GM12891 (cell line): Measurements from ENCODE around the gene BZW2.

Source experiments
- DNase-seq: peaks from one replicate; pipeline ENCODE4 v3.0.0; 2011; ENCODE audit warnings: low spot score; ENCODE audit not compliant: insufficient read length
- FAIRE-seq: peaks from 2 replicates; lab custom pipeline; 2011; peaks lifted over from hg19 to GRCh38; lab: Jason Lieb, UNC
- PAX5 ChIP-seq: IDR thresholded peaks from 2 replicates; pipeline ENCODE4 v1.6.1; 2011; ENCODE audit warnings: low read length, moderate library complexity, mild to moderate bottlenecking; ENCODE audit not compliant: insufficient read depth, severe bottlenecking
- POLR2A ChIP-seq: IDR thresholded peaks from 2 replicates; pipeline ENCODE4 v1.6.1; 2011; ENCODE audit warnings: low read depth, low read length, control low read depth
- POLR2AphosphoS5 ChIP-seq: IDR thresholded peaks from 2 replicates; pipeline ENCODE4 v1.6.1; 2011; ENCODE audit warnings: low read depth, low read length, control low read depth
- POU2F2 ChIP-seq: IDR thresholded peaks from 2 replicates; pipeline ENCODE4 v1.6.1; 2011; ENCODE audit warnings: low read depth, mild to moderate bottlenecking, control low read depth, low read length, moderate library complexity
- SPI1 ChIP-seq: IDR thresholded peaks from 2 replicates; pipeline ENCODE4 v1.6.1; 2011; ENCODE audit warnings: low read depth, low read length, control low read depth
- TAF1 ChIP-seq: IDR thresholded peaks from 2 replicates; pipeline ENCODE4 v1.6.1; 2011; ENCODE audit warnings: low read depth, low read length, control low read depth

BZW2 gene

DNA sequence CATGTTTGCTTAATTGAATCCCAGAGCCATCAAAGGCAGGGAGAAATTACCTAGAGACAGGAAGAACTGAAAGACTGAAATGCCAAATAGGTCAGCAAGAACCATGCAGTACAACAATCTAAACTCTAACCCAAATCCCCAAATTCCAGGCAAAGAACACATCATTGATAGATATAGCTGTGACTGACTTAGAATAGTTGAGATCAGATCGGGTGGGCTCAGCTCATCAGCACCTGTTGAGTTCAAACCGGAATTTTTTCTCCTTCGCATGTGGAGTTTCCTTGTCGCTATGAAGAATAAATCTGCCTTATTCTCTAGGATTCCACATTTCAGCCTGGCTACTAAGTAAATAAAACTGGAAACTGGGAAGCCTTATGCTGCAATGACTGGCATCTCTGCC is 1.8 kb upstream of the BZW2 start:
- TF ChIP-seq POU2F2, result no peak
- no peak for TF ChIP-seq TAF1
- TF ChIP-seq SPI1, result no peak
- TF ChIP-seq PAX5, result no peak
- no peak for TF ChIP-seq POLR2A
- no peak for TF ChIP-seq POLR2AphosphoS5
- DNase-seq, result no peak
- no peak for FAIRE-seq

DNA sequence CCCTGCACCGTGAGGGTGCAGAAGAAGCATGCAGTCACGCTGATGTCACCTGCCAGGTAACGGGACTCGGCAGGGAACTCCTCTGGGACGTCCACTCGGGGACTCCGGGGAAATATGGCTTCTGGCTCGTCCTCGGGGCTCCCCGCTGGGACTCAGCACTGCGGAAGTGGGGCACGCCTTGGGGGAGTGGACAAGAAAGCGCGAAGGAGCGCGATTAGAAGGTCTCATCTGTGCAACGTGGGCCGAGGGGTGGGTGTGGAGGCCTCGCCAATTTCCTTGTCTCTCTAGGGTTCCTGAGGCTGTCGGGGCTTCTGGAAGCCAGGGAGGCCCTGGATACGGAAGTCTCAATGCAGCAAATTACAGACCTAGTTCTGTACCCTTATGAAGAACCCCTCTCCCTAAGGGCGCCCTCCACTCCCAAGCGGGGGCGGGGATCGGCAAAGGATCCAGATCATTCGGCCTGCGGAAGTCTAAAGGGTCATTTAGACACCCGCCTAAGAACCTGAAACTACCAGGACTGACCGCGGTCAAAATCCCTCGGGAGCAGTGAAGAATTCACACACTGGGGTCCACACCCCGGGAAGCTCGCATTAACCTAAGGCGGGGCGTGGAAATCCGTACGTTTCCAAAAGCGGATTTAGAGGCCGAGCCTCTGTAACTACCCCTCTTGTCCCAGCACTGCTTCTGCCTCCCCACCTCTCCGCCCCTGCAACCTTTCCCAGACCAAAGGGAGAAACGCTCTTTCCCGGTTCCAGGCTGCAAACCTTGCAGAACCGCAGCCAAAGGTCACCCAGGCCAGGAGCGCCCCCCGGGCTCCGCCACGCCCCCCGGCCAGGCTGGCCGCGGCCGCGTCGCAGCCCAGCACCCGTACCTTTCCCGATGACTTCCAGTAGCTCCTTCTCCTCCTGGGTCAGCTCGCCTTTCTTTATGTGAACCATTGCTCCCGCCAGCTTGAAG is 1.1 kb upstream of the BZW2 start:
- TF ChIP-seq SPI1 (no peak), POLR2AphosphoS5 (no peak), POU2F2 (no peak), TAF1 (no peak), PAX5 (no peak), POLR2A (no peak)
- FAIRE-seq, result no peak
- DNase-seq, result no peak

- TF ChIP-seq POLR2AphosphoS5 (no peak), PAX5 (no peak), POLR2A (no peak), POU2F2 (no peak)
- FAIRE-seq, result no peak
- no peak for DNase-seq
Observed at GRCh38 chr7:16646472-16647072, 591 bp downstream of the BZW2 start.

DNA sequence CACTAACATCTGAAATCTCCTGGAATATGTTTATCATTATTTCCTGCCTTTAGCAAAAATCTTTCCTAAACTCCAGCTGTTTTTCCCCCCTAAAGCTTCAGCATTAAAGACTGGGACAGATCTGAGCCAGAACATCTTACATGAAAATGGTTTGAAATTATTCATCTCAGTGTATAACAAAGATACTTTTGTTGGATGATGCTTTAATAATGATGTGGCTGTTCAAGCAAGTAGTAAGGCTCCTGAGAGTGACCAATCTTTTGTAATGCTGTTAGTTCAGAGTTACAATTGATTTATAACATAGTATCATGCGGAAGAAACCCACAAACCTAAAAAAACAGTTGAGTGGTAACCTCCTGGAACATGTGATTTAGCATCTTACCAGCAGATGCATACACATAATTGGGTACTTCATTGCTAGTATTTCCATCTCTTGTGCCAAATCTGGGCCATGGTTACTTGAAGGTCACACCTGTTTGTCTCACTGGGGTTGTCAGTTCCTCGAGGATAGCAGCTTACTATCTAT is 1.5 kb downstream of the BZW2 start:
- FAIRE-seq (no peak), DNase-seq (no peak)
- no peak for TF ChIP-seq PAX5
- no peak for TF ChIP-seq POLR2AphosphoS5
- no peak for TF ChIP-seq POLR2A
- TF ChIP-seq TAF1, result no peak
- no peak for TF ChIP-seq POU2F2
- TF ChIP-seq SPI1, result no peak

GRCh38 chr7:16648551-16648950 is 2.6 kb downstream of the BZW2 start:
- FAIRE-seq (no peak), DNase-seq (no peak)
- TF ChIP-seq POU2F2 (no peak), PAX5 (no peak), POLR2AphosphoS5 (no peak), TAF1 (no peak), SPI1 (no peak)

DNA sequence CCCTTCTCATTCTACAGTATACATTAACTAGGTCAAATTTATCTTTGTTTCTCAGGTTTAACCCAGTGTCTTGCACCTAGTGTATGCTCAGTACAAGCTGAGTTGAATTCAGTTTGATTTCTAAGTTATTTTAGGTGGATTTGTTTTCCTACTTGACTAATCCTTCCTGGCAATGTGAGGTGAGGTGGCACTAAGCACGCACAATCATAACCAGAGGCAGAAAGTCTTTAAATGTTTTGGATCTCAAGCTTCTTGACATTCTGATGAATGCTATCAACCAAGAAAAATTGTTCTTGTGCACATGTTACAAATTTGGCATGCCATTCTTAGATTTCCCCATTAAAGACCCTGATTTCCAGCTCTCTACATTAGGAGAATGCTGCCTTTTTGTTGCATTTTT is 3.2 kb downstream of the BZW2 start:
- FAIRE-seq (no peak), DNase-seq (no peak)
- TF ChIP-seq POU2F2, result no peak
- no peak for TF ChIP-seq POLR2AphosphoS5
- no peak for TF ChIP-seq SPI1
- TF ChIP-seq TAF1, result no peak
- no peak for TF ChIP-seq PAX5
- no peak for TF ChIP-seq POLR2A

DNA sequence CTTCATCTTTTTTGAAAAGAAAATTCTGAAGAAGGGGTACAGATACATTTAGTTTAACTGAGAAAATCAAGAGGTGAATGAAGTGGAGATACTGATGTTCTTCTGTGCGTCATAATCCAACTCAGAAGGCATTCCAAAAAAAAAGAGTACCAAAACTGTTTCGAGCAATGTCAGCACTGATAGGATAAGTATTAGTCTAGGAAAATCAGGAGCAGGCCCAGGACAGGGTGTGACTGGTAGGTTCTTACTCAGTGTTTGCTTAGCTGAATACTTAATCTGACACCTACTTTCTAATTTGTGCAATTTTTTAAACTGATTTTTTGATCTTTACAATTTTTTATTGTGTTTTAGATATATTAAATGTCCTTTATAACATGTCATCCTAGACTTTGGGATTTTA is 4.3 kb downstream of the BZW2 start:
- no peak for FAIRE-seq
- no peak for TF ChIP-seq POLR2AphosphoS5
- TF ChIP-seq SPI1, result no peak
- TF ChIP-seq POU2F2, result no peak
- TF ChIP-seq POLR2A, result no peak
- no peak for TF ChIP-seq PAX5
- TF ChIP-seq TAF1, result no peak
- no peak for DNase-seq

- FAIRE-seq (no peak), DNase-seq (no peak)
- TF ChIP-seq POLR2A (no peak), POU2F2 (no peak), POLR2AphosphoS5 (no peak)
Observed at GRCh38 chr7:16651396-16652239, 5.6 kb downstream of the BZW2 start.

- DNase-seq (no peak), FAIRE-seq (no peak)
- TF ChIP-seq PAX5, result no peak
- no peak for TF ChIP-seq SPI1
- no peak for TF ChIP-seq POLR2AphosphoS5
- TF ChIP-seq POU2F2, result no peak
- no peak for TF ChIP-seq TAF1
- no peak for TF ChIP-seq POLR2A
Observed at GRCh38 chr7:16652240-16652583, 6.2 kb downstream of the BZW2 start.
